Measurements from ENCODE around the gene KCTD14.
"Not testable (repeated sequence)": the region's sequence is repeated elsewhere in the genome, so short reads cannot be mapped to it uniquely, and the experiment has no call there.

Gene KCTD14

GRCh38 chr11:78060533-78060932 lies 37.5 kb upstream of the KCTD14 start:
- no peak overlapping the region for H2AFZ ChIP-seq (ENCODE audit: low read depth, low read length)
- H3K27ac ChIP-seq (ENCODE audit: low read length, poor library complexity, severe bottlenecking): no peak overlapping the region
- no peak overlapping the region for H4K8ac ChIP-seq (ENCODE audit: low read length)
- no peak overlapping the region for H3K4me2 ChIP-seq (ENCODE audit: low read length, poor library complexity, severe bottlenecking)
- H3K14ac ChIP-seq (ENCODE audit: low read length in 2 of 2): no peak overlapping the region
- H3K4ac ChIP-seq (ENCODE audit: low read depth in 1 of 2, low read length in 2 of 2): no peak overlapping the region
- H3K23ac ChIP-seq (ENCODE audit: low read length in 2 of 2): no peak overlapping the region
- no peak overlapping the region for H2BK12ac ChIP-seq (ENCODE audit: low read length in 2 of 2)
- no peaks in the 10 kb centered on the region for H3K9me3 ChIP-seq (ENCODE audit: control insufficient read depth, low read length)
- H3K79me1 ChIP-seq (replicated peaks; ENCODE audit: low read length, poor library complexity, severe bottlenecking): peaks cover 1% of the 10 kb centered on the region
- H3K18ac ChIP-seq (ENCODE audit: low read depth in 1 of 2, low read length in 2 of 2): no peak overlapping the region
- no peak overlapping the region for H4K91ac ChIP-seq (ENCODE audit: low read length)
- H3K4me1 ChIP-seq (ENCODE audit: control insufficient read depth, insufficient read depth, low read depth, low read length): no peaks in the 10 kb centered on the region
- no peak overlapping the region for H2AK5ac ChIP-seq (ENCODE audit: low read length, severe bottlenecking)
- H3K9ac ChIP-seq (ENCODE audit: low read length): no peak overlapping the region
- H2BK120ac ChIP-seq (ENCODE audit: low read depth, low read length): no peak overlapping the region
- no peak for DNase-seq
- no peak overlapping the region for H2BK15ac ChIP-seq (ENCODE audit: low read depth, poor library complexity, severe bottlenecking)
- no peak overlapping the region for H3K4me3 ChIP-seq (ENCODE audit: insufficient read depth in 1 of 2, low read depth in 1 of 2, low read length in 2 of 2)
- peaks cover 0 to 4% of the 10 kb centered on the region in 2 experiments for H3K36me3 ChIP-seq (ENCODE audit: control insufficient read depth in 1 of 2, insufficient read depth in 2 of 2, low read depth in 1 of 2, low read length in 2 of 2)
- H2BK5ac ChIP-seq (ENCODE audit: low read depth, low read length, poor library complexity, severe bottlenecking): no peak overlapping the region
- 98% methylated on average over 7 of the region's 8 CpGs for WGBS
- no peaks in the 10 kb centered on the region for H3K27me3 ChIP-seq (ENCODE audit: control insufficient read depth in 1 of 2, insufficient read depth in 1 of 2, low read length in 2 of 2)

- not testable (repeated sequence) for H2BK12ac ChIP-seq (ENCODE audit: low read length in 2 of 2); H3K79me1 ChIP-seq (replicated peaks; ENCODE audit: low read length, poor library complexity, severe bottlenecking); H3K4me2 ChIP-seq (ENCODE audit: low read length, poor library complexity, severe bottlenecking); H3K4me1 ChIP-seq (ENCODE audit: control insufficient read depth, insufficient read depth, low read depth, low read length); H4K8ac ChIP-seq (ENCODE audit: low read length); H2AFZ ChIP-seq (ENCODE audit: low read depth, low read length); H3K14ac ChIP-seq (ENCODE audit: low read length in 2 of 2); DNase-seq; H3K4ac ChIP-seq (ENCODE audit: low read depth in 1 of 2, low read length in 2 of 2); H3K36me3 ChIP-seq (ENCODE audit: control insufficient read depth in 1 of 2, insufficient read depth in 2 of 2, low read depth in 1 of 2, low read length in 2 of 2); H4K91ac ChIP-seq (ENCODE audit: low read length); H2BK5ac ChIP-seq (ENCODE audit: low read depth, low read length, poor library complexity, severe bottlenecking); H3K9me3 ChIP-seq (ENCODE audit: control insufficient read depth, low read length); H3K4me3 ChIP-seq (ENCODE audit: insufficient read depth in 1 of 2, low read depth in 1 of 2, low read length in 2 of 2); H3K18ac ChIP-seq (ENCODE audit: low read depth in 1 of 2, low read length in 2 of 2); H3K23ac ChIP-seq (ENCODE audit: low read length in 2 of 2); H2BK120ac ChIP-seq (ENCODE audit: low read depth, low read length); H3K27me3 ChIP-seq (ENCODE audit: control insufficient read depth in 1 of 2, insufficient read depth in 1 of 2, low read length in 2 of 2); H3K9ac ChIP-seq (ENCODE audit: low read length); H3K27ac ChIP-seq (ENCODE audit: low read length, poor library complexity, severe bottlenecking); H2AK5ac ChIP-seq (ENCODE audit: low read length, severe bottlenecking); H2BK15ac ChIP-seq (ENCODE audit: low read depth, poor library complexity, severe bottlenecking)
- 98% methylated on average over 6 of the region's 9 CpGs for WGBS
Measured at GRCh38 chr11:78059749-78060328, 36.8 kb upstream of the KCTD14 start.

GRCh38 chr11:78057462-78058055 lies 34.5 kb upstream of the KCTD14 start:
- no peak overlapping the region for H2AK5ac ChIP-seq (ENCODE audit: low read length, severe bottlenecking)
- no peaks in the 10 kb centered on the region for H3K27me3 ChIP-seq (ENCODE audit: control insufficient read depth in 1 of 2, insufficient read depth in 1 of 2, low read length in 2 of 2)
- no peaks in the 10 kb centered on the region for H3K36me3 ChIP-seq (ENCODE audit: control insufficient read depth in 1 of 2, insufficient read depth in 2 of 2, low read depth in 1 of 2, low read length in 2 of 2)
- H3K9ac ChIP-seq (ENCODE audit: low read length): no peak overlapping the region
- no peak overlapping the region for H2BK12ac ChIP-seq (ENCODE audit: low read length in 2 of 2)
- no peak overlapping the region for H2BK15ac ChIP-seq (ENCODE audit: low read depth, poor library complexity, severe bottlenecking)
- H3K4me1 ChIP-seq (ENCODE audit: control insufficient read depth, insufficient read depth, low read depth, low read length): no peaks in the 10 kb centered on the region
- no peak overlapping the region for H2BK5ac ChIP-seq (ENCODE audit: low read depth, low read length, poor library complexity, severe bottlenecking)
- H3K4ac ChIP-seq (ENCODE audit: low read depth in 1 of 2, low read length in 2 of 2): no peak overlapping the region
- H3K23ac ChIP-seq (ENCODE audit: low read length in 2 of 2): no peak overlapping the region
- no peak for DNase-seq
- no peak overlapping the region for H3K27ac ChIP-seq (ENCODE audit: low read length, poor library complexity, severe bottlenecking)
- H3K4me3 ChIP-seq (ENCODE audit: insufficient read depth in 1 of 2, low read depth in 1 of 2, low read length in 2 of 2): no peak overlapping the region
- peak overlapping the region; percentile 15 for H4K91ac ChIP-seq (ENCODE audit: low read length)
- H2BK120ac ChIP-seq (ENCODE audit: low read depth, low read length): no peak overlapping the region
- H3K18ac ChIP-seq (ENCODE audit: low read depth in 1 of 2, low read length in 2 of 2): no peak overlapping the region
- H3K9me3 ChIP-seq (ENCODE audit: control insufficient read depth, low read length): no peaks in the 10 kb centered on the region
- H3K79me1 ChIP-seq (replicated peaks; ENCODE audit: low read length, poor library complexity, severe bottlenecking): no peaks in the 10 kb centered on the region
- no peak overlapping the region for H3K4me2 ChIP-seq (ENCODE audit: low read length, poor library complexity, severe bottlenecking)
- no peak overlapping the region for H2AFZ ChIP-seq (ENCODE audit: low read depth, low read length)
- no peak overlapping the region for H3K14ac ChIP-seq (ENCODE audit: low read length in 2 of 2)
- WGBS: 85% methylated on average over 9 of the region's 10 CpGs
- H4K8ac ChIP-seq (ENCODE audit: low read length): no peak overlapping the region

- no peak overlapping the region for H3K14ac ChIP-seq (ENCODE audit: low read length in 2 of 2)
- H3K18ac ChIP-seq (ENCODE audit: low read depth in 1 of 2, low read length in 2 of 2): no peak overlapping the region
- no peak overlapping the region for H2AK5ac ChIP-seq (ENCODE audit: low read length, severe bottlenecking)
- H3K4ac ChIP-seq (ENCODE audit: low read depth in 1 of 2, low read length in 2 of 2): no peak overlapping the region
- H4K8ac ChIP-seq (ENCODE audit: low read length): no peak overlapping the region
- WGBS: 81% methylated on average over 3 of the region's 3 CpGs
- no peak overlapping the region for H2BK5ac ChIP-seq (ENCODE audit: low read depth, low read length, poor library complexity, severe bottlenecking)
- no peaks in the 10 kb centered on the region for H3K27me3 ChIP-seq (ENCODE audit: control insufficient read depth in 1 of 2, insufficient read depth in 1 of 2, low read length in 2 of 2)
- no peak overlapping the region for H3K23ac ChIP-seq (ENCODE audit: low read length in 2 of 2)
- H3K4me1 ChIP-seq (ENCODE audit: control insufficient read depth, insufficient read depth, low read depth, low read length): peaks cover 2% of the 10 kb centered on the region
- no peak overlapping the region for H2BK120ac ChIP-seq (ENCODE audit: low read depth, low read length)
- H3K9me3 ChIP-seq (ENCODE audit: control insufficient read depth, low read length): no peaks in the 10 kb centered on the region
- no peak overlapping the region for H2BK12ac ChIP-seq (ENCODE audit: low read length in 2 of 2)
- no peak overlapping the region for H3K4me2 ChIP-seq (ENCODE audit: low read length, poor library complexity, severe bottlenecking)
- no peak overlapping the region for H3K4me3 ChIP-seq (ENCODE audit: insufficient read depth in 1 of 2, low read depth in 1 of 2, low read length in 2 of 2)
- no peak for DNase-seq
- H2AFZ ChIP-seq (ENCODE audit: low read depth, low read length): no peak overlapping the region
- no peak overlapping the region for H2BK15ac ChIP-seq (ENCODE audit: low read depth, poor library complexity, severe bottlenecking)
- no peak overlapping the region for H4K91ac ChIP-seq (ENCODE audit: low read length)
- H3K9ac ChIP-seq (ENCODE audit: low read length): no peak overlapping the region
- no peaks in the 10 kb centered on the region for H3K36me3 ChIP-seq (ENCODE audit: control insufficient read depth in 1 of 2, insufficient read depth in 2 of 2, low read depth in 1 of 2, low read length in 2 of 2)
- no peak overlapping the region for H3K27ac ChIP-seq (ENCODE audit: low read length, poor library complexity, severe bottlenecking)
- no peaks in the 10 kb centered on the region for H3K79me1 ChIP-seq (replicated peaks; ENCODE audit: low read length, poor library complexity, severe bottlenecking)
Measured at GRCh38 chr11:78056093-78056492, 33.0 kb upstream of the KCTD14 start.
